HG03460 (cell line): Measurements from ENCODE around the gene LYPD3.
"Not testable (repeated sequence)": the region's sequence is repeated elsewhere in the genome, so short reads cannot be mapped to it uniquely, and the experiment has no call there.

Source experiments
- ATAC-seq: cut with Tn5 transposase; IDR thresholded peaks from one replicate; pipeline ENCODE4 v1.9.1; 2021; ENCODE audit not compliant: unreplicated experiment

Gene LYPD3

DNA sequence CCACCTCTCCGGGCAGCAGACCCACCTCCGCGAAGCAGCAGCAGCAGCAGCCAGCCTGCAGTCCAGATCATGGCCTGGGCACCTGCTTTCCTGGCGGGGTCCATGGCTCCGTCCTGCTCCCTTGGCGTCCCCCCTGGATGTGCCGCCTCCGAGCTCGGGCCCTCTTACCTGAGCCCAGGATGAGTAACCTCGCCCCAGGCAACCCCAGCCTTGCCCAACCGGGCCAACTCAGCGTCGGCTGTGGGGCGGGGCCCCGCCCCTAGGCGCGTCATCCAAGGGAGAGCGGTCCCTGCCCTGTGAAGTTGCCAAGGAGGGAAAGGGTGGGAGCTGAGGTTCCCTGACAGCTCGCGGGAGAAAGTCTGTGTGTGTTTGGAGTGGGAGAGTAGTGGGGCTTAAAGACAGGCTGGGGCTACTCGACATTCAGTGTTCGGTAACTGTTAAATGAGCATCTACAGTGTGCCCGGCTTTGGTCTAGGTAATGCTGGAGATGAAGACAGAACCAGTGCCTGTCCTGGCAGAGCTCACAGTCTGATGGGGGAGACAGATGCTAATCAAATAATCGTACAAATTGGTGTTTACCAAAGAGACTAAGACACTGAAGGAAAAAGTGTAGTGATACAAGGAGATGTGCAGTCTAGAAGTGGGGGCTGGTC, at the start of gene LYPD3:
TSS of gene LYPD3 (minus strand) at position 141 of the 653 bp plus-strand sequence. CDS start at position 104, 37 bp downstream.
- no peak for ATAC-seq

DNA sequence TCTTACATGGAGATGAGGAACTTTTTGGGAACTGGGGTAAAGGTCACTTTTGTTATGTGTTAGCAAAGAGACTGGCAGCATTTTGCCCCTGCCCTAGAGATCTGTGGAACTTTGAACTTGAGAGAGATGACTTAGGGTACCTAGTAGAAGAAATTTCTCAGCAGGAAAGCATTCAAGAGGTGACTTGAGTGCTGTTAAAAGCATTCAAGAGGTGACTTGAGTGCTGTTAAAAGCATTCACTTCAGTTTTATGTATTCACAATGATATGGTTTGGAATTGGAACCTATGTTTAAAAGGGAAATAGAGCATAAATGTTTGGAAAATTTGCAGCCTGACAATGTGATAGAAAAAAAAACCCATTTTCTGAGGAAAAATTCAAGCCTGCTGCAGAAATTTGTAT, 47.0 kb upstream of the LYPD3 start:
- not testable (repeated sequence) for ATAC-seq

DNA sequence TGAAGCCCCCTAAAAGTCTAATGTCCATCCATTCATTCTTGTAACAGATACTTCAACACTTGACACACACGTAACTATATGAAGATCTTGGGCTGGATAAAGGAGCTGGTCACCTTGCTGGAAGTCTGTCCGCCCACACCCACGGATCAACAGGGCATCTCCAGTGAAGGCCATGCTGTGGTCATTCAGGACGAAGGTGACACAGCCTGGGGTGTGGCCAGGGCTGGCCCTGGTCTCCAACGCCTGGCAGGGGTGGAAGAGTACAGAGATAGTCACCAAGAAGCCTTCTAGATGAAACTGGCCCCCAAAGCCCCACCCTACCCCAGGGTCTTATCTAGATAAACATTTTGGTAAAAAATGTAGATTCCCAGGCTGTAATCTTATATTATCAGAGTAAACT, 45.9 kb upstream of the LYPD3 start:
- ATAC-seq: no peak

DNA sequence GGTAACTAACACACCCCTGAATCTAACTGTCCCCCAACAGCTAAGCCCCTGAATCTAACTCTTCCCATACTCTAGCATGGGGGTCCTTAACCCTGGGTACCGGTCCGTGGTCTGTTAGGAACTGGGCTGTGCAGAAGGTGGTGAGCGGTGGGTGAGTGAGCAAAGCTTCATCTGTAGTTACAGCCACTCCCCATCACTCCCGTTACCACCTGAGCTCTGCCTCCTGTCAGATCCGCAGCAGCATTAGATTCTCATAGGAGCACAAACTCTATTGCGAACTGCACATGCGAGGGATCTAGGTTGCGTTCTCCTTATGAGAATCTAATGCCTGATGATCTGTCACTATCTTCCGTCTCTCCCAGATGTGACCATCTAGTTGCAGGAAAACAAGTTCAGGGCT, 45.3 kb upstream of the LYPD3 start:
- no peak for ATAC-seq

DNA sequence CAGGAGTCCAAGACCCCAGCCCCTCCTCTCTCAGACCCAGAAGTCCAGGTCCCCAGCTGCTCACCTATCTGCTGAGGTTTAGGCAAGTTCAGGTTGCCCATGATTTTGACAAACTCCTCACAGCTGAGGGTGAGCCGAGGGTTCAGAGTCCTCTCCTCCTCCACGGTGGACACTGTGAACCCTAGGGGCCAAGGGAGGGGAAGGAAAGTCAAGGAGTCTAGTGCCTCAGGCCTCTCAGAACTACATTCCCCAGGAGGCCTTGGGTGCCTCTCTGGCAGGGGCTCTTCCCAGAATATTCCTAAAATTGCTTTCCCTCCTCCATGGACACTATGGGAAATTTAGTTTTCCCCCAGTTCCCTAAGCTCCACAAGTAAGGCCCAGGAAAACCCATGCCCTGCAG, 42.5 kb upstream of the LYPD3 start:
- ATAC-seq: no peak

DNA sequence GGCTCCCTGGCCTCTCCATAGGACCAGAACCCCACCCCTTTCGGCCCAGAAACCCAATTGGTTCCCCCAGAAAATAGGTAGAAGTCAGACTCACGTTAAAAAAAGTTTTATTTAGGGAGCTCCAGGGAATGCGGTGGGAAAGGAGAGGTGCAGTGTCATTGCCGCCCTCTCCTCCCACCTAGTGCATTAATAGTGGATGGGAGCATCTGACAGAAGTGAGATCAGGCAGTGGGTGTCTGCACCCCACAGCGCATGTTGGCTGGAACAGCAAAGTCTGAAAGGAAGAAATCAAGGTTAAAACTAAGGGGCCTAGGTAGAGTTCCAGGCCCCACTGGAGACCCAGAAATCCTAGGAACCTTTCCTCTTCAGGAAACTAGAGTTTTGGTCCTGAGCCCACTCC, 41.2 kb upstream of the LYPD3 start:
- ATAC-seq: no peak

DNA sequence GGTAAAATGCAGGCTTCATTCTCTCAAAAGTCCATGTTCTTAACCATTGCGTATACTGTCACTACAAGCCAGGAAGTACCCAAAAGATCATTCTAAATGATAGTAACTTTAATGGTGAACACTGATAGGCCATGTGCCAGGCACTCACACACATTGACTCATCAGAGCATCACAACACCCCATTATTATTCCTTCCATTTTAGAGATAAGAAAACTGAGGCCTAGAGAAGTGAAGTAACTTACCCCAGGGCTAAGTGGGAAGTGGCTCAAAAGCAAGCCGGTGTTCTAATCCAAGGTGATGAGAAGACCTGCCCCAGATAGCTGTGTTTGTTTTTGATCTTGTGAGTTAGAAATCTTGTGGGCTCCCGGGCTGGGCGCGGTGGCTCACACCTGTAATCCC, 40.5 kb upstream of the LYPD3 start:
- no peak for ATAC-seq

DNA sequence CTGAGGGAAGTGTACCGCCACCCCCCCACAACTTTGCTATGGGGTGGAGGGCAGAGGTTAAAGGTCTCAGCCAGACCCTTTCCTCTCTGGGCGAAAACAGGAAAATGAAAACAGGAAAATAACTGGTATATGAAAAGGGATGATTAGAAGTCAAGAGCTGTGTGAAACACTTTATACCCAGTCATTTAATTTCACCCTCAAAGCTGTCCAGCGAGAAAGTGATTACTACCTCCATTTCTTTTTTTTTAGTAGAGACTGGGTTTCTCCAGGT, 39.7 kb upstream of the LYPD3 start:
- no peak for ATAC-seq

DNA sequence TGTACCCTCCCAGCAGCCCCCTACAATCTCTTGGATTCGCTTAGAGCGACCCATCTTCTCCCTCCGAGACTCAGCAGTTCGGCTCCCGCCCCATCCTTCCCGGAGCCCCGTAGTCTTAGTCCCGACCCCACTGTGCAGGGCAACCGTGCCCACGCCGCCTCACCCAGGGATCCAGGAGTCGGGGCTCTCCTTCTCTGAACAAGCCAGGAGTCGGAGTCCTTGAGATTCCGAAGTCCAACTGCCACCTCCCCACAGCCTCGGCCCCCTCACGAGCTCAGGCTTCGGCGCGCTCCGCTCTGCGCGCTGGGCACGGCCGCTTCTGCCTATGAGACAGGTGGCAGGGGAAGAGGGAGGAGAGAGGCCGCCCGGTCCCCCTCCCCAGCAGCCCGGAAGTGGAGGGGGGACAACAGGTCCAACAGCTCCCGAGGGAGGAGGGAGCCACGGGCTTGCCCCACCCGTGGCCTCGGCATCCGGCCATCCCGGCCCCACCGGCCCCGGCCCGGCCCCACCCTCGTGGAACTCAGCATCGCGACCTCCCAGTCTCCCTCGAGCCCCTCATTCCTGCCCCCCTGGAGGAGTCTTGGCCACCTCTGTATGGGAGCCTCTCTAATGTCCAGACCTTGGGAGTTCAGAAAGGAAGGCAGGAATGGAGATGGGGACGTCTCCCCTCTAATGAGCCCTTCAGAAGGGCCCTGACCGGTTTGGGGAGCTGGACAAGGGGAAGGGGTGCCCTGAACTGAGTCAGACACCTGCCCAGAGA, 39.2 kb upstream of the LYPD3 start, which contains the start of gene PHLDB3:
TSS of gene PHLDB3 (minus strand) at position 321 of the 760 bp plus-strand sequence. CDS start 628 bp downstream, outside the sequence.
- peak; percentile 27 for ATAC-seq

DNA sequence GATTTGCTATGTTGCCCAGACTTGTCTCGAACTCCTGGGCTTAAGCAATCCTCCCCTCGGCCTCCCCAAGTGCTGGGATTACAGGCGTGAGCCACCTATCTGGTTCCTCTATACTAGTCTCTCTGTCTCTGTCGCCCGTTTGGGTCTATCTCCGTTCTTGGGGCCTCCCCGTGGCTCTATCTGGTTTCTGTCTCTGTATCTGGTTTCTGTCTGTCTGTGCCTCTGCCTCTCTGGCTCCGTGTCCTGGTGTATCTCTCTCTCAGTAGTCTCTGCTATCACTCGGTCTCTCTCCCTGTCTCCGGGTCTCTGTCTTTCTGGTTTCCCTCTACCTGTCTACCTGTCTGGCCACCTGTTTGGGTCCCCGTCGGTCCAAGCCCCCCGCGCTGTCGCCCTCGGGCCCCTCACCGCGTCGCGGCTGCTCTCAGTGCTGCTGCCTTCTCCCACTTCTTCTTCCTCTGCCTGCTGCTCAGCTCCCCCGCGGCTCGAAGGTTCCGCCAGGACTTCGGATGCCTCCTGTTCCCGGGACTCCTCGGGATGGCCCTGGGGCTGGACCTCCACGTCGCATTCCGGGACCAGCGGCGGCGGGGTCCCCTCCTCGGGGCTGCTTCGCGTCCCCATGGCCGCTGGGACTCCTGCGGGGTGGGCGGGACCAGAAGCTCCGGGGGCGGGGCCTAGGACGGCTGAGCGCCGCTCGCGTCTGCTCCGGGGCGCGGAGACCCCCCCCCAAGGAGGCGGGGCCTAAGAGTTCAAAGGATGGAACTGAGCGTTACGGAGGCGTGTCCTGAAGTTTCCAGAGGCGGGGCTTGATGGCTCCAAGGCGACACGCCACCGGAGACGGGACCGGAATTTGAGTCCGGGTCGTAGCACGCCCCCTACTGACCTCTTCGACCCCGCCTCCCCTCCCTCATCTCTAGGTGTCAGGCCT, 38.4 kb upstream of the LYPD3 start:
- peak; percentile 74 for ATAC-seq

DNA sequence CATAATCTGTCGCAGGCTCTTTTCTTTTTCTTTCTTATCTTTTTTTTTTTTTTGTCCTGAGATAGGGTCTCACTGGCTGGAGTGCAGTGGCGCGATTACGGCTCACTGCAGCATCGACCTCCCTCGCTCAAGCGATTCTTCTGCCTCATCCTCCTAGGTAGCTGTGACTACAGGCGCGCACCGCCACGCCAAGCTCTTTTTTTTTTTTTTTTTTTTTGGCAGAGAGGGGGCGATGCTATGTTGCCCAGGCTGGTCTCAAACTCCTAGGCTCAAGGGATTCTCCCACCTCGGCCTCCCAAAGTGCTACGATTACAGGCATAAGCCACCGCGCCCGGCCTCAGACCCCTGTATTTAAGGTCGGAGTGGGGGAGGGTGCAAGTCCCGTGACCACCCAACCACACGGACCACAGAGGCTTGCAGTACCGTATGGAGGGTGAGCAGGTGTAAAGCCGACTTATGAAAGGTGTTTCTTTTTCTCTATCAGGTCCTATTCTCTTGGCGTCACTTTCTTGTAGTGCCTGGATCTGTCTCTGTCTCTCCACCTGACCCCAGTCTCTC, 37.1 kb upstream of the LYPD3 start:
- no peak for ATAC-seq

DNA sequence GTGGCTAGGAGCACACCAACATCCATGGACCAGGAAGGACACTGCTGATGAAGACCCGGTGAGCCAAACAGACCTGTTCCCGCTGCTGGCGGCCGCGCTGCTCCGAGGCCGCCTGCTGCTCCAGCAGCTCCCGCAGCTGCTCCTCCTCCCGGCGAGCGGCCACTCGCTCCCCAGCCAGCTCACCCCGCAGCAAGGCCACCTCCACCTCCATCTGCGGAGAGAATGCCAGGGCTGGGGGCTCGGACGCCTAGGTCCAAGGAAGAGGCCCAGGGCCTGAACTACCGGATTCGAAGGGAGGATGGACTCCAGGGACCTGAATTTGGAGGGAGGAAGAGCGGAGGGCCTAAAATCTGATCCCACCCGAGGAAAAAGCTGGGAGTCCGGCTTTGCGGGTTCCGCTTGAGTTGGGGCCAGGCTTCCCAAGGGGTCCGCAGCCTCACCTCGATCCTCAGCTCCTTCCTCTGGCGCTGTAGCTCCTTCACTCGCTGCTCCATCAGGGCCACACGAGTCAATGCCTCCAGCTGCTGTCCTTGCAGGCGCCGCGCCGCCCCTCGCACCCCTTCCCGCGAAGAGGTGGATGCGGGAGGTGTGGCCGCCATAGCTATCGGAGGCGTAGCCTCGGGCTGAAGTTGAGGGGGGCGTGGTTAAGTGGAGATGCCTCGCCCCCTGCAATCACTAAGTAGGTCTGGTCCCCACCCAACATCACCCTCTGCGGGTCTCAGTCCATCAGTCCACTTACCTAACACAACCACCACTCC, 36.4 kb upstream of the LYPD3 start:
- ATAC-seq: no peak

DNA sequence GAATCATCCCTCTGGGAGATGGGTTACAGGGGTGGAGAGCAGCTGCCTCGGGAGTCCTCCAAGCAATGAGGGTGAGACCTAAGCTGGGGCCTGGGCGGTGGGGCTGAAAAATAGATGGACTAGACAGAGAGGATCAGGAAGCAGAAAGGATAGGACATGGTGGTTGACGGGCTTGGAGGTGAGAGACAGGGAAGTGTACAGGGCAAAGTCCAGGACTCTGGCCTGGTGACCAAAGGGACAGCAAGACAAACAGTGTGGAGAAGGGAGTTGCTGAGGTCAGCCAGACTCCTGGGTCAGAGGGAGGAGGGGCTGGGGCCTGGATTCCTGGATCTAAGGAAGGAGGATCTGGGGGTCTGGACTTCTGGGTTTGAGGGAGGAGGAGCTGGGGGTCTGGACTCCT, 33.6 kb upstream of the LYPD3 start:
- no peak for ATAC-seq

DNA sequence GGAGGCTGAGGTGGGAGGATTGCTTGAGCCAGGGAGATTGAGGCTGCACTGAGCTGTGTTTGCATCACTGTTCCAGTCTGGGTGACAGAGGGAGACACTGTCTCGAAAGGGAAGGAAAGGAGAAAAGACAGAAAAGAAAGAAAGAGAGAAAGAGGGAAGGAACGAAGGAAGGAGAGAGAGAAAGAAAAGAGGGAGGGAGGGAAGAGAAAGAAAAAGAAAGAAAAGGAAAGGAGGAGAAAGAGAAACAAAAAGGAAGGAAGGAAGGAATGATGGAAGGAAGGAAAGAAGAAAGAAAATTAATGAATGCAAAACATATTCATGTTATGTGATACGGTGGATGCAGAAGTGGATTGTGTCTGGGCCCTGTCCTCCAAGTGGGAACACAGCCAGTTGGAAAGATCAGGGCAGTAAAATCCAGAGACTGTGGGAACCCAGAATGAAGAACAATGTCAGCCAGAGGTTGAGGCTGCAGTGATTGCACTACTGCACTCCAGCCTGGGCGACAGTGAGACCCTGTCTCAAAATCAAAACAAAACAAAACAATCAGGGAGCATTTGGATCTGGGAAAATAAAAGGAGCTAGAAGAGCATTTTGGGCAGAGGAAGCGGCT, 32.9 kb upstream of the LYPD3 start:
- no peak for ATAC-seq

DNA sequence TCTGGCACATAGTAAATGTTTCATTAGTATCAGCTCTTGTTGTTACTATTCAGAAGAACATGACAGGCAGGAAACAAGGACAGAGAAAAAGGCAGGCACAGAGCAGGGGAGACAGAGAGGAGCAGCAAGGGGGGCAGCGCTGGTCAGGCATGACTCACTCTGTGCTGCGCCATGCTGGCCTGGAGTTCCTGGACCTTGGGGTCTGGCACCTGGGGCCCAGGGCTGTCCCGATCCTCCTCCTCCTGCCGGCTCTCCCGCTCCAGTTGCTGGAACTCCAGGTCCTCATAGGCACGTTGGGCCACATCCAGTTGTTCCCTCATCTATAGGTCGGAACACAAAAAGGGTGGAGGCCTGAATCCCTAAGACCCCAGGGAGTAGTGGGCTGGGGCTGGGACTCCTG, 31.6 kb upstream of the LYPD3 start:
- no peak for ATAC-seq

DNA sequence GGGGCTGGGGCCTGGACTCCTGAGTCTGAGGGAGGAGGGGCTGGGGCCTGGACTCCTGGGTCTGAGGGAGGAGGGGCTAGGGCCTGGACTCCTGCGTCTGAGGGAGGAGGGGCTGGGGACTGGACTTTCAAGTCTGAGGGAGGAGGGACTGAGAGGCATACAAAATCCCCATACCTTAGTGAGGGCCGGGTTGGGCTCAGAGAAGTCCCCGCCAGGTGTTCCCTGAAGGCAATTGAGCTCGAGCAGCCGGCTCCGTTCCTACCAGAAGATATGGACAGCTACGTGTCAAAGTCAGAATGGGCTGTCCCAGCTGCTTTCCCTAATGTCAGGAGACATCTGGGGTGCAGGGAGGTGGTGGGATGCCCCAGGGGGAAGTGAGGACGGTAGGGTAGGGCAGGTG, 29.7 kb upstream of the LYPD3 start:
- ATAC-seq: no peak

DNA sequence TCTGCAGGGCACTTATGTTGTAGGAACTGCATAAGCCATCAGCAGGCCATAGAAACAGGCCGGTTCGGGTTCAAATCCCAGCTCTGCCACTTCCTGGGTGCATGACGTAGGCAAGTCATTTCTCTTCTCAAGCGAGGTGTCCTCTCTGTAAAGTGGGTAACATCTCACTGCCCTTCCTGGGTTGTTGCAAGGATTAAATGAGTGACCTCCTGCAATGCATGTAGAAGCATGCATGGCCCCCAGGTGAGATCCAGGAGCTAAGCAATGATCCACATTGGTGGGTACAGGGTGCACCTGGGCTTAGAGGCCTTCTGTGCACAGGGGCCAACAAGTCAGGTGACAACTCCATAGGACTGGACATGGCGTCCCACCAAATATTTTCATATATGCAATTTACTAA, 25.4 kb upstream of the LYPD3 start:
- ATAC-seq: no peak

DNA sequence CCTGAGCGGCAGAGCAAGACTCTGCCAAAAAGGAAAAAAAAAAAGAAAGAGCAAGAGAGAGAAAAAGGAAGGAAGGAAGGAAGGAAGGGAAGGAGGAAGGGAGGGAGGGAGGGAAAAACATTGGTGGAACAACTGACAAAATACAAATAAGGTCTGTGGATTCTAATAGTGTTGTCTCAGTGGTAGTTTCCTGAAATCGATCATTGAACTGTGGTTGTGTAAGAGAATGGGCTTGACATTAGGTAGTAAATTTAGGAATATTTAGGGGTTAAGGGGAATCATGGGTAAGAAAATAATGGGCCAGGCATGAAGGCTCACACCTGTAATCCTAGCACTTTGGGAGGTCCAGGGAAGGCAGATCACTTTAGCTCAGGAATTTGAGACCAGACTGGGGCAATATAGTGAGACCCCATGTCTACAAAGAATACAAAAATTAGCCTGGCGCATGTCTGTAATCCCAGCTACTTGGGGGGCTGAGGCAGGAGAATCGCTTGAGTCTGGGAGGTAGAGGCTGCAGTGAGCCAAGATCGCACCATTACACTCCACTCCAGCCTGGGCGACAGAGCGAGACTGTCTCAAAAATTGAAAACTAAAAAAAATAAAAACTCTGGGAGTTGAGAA, 24.7 kb upstream of the LYPD3 start:
- ATAC-seq: no peak

DNA sequence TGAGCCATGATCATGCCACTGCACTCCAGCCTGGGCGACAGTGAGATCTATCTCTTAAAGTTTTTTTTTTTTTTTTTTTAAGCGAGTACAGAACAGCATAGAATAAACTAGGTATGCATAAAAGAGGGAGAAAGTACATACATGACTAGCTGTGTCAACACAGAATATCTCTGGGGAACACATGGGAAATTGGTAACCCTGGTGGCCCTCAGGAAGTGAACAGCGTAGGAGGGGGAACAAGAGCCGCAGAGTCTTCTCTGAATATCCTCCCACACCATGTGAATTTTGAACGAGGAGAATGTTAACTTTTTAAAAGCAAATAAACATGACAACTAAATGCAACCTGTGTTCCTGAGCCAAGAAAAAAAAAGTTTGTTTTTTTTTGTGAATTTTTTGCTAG, 23.9 kb upstream of the LYPD3 start:
- ATAC-seq: no peak

DNA sequence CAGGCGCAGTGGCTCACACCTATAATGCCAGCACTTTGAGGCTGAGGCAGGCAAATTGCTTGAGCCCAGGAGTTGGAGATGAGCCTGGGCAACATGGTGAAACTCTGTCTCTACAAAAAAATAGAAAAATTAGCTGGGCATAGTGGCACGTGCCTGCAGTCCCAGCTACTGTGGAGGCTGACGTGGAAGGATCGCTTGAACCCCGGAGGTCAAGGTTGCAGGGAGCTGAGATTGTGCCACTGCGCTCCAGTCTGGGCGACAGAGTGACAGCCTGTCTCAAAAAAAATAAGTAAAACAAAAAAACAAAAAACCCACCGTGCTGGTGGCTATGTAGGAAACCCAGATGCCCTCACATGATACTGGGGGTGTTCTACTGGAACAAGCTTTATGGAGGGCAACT, 22.8 kb upstream of the LYPD3 start:
- no peak for ATAC-seq
